ENCODE measurements around the gene UBE3A.

UBE3A gene

GRCh38 chr15:25474251-25474650 lies 35.4 kb upstream of the UBE3A start:
- no peak for DNase-seq (ENCODE audit: low spot score)
- TF ChIP-seq, protein P1, sequence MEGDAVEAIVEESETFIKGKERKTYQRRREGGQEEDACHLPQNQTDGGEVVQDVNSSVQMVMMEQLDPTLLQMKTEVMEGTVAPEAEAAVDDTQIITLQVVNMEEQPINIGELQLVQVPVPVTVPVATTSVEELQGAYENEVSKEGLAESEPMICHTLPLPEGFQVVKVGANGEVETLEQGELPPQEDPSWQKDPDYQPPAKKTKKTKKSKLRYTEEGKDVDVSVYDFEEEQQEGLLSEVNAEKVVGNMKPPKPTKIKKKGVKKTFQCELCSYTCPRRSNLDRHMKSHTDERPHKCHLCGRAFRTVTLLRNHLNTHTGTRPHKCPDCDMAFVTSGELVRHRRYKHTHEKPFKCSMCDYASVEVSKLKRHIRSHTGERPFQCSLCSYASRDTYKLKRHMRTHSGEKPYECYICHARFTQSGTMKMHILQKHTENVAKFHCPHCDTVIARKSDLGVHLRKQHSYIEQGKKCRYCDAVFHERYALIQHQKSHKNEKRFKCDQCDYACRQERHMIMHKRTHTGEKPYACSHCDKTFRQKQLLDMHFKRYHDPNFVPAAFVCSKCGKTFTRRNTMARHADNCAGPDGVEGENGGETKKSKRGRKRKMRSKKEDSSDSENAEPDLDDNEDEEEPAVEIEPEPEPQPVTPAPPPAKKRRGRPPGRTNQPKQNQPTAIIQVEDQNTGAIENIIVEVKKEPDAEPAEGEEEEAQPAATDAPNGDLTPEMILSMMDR (IDR thresholded peaks at IDR 0.05; ENCODE audit: extremely low read depth, insufficient read depth, missing control alignments): no peak
- in situ Hi-C loops (cut with MboI; ENCODE audit: low pct_unique_long_range_greater_than_20kb, low sequenced_read_pairs, unreplicated experiment): no loop called here

GRCh38 chr15:25470230-25470629 lies 31.4 kb upstream of the UBE3A start:
- no peak for DNase-seq (ENCODE audit: low spot score)
- TF ChIP-seq, protein P1 (IDR thresholded peaks at IDR 0.05; ENCODE audit: extremely low read depth, insufficient read depth, missing control alignments): no peak
- in situ Hi-C loops (cut with MboI; ENCODE audit: low pct_unique_long_range_greater_than_20kb, low sequenced_read_pairs, unreplicated experiment): no loop called here

GRCh38 chr15:25469377-25469776 lies 30.6 kb upstream of the UBE3A start:
- in situ Hi-C loops (cut with MboI; ENCODE audit: low pct_unique_long_range_greater_than_20kb, low sequenced_read_pairs, unreplicated experiment): no loop called here
- TF ChIP-seq, protein P1 (IDR thresholded peaks at IDR 0.05; ENCODE audit: extremely low read depth, insufficient read depth, missing control alignments): no peak
- DNase-seq (ENCODE audit: low spot score): no peak

- TF ChIP-seq, protein P1 (IDR thresholded peaks at IDR 0.05; ENCODE audit: extremely low read depth, insufficient read depth, missing control alignments): no peak
- in situ Hi-C loops (cut with MboI; ENCODE audit: low pct_unique_long_range_greater_than_20kb, low sequenced_read_pairs, unreplicated experiment): no loop called here
- no peak for DNase-seq (ENCODE audit: low spot score)
Measured at GRCh38 chr15:25468611-25469010, 29.8 kb upstream of the UBE3A start.

- DNase-seq (ENCODE audit: low spot score): no peak
- TF ChIP-seq, protein P1 (IDR thresholded peaks at IDR 0.05; ENCODE audit: extremely low read depth, insufficient read depth, missing control alignments): no peak
- in situ Hi-C loops (cut with MboI; ENCODE audit: low pct_unique_long_range_greater_than_20kb, low sequenced_read_pairs, unreplicated experiment): no loop called here
Measured at GRCh38 chr15:25465835-25466234, 27.0 kb upstream of the UBE3A start.

GRCh38 chr15:25464784-25465183 lies 26.0 kb upstream of the UBE3A start:
- TF ChIP-seq, protein P1 (IDR thresholded peaks at IDR 0.05; ENCODE audit: extremely low read depth, insufficient read depth, missing control alignments): no peak
- DNase-seq (ENCODE audit: low spot score): no peak
- in situ Hi-C loops (cut with MboI; ENCODE audit: low pct_unique_long_range_greater_than_20kb, low sequenced_read_pairs, unreplicated experiment): no loop called here

- DNase-seq (ENCODE audit: low spot score): no peak
- TF ChIP-seq, protein P1 (IDR thresholded peaks at IDR 0.05; ENCODE audit: extremely low read depth, insufficient read depth, missing control alignments): no peak
- in situ Hi-C loops (cut with MboI; ENCODE audit: low pct_unique_long_range_greater_than_20kb, low sequenced_read_pairs, unreplicated experiment): no loop called here
Measured at GRCh38 chr15:25464383-25464782, 25.6 kb upstream of the UBE3A start.
